Measurements from ENCODE around the gene DBN1.

DNA sequence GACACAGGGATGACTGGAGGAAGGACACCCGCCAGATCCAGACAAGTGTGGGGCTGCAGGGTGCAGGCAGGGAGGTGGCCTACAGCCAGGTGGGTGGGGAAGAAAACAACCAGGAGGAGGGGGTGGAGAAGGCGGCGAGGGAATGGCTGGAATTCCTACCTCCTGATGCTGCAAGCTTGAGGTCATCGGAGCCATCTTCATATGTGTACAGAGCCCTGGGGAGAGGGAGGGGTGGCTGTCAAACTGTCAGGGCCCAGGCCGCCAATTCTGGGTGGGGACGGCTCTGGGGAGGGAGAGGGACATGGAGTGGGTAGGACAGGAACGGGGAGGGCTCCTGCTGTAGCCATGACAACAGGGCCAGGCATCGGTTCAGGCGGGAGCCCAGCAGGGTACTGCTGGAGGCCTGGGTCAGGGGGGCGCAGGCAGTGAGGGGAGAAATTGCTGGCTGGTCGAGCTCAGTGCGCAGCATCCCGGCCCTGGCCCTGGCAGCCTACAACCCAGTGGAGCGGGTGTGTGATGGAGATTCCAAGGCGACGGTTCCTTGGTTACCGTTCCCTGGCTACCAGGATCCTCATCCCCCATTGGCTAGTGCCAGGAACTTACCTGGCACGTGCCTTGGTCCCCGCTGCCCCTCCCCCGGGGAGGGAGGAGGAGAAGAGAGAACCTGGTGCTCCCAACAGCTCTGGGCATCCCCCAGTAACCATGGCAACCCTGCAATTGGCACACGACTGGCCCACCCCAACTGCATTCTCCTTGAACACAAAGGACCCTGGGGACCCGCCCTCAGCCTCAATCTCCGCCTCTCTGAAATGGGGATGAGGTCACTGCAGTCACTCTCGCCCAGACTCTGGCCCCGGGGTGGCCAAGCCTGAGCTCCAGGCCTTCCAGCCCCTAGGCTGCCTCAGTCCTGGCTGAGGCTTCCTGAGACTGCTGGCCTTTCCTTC, 4.5 kb downstream of the DBN1 start:
- TF ChIP-seq, protein P1, sequence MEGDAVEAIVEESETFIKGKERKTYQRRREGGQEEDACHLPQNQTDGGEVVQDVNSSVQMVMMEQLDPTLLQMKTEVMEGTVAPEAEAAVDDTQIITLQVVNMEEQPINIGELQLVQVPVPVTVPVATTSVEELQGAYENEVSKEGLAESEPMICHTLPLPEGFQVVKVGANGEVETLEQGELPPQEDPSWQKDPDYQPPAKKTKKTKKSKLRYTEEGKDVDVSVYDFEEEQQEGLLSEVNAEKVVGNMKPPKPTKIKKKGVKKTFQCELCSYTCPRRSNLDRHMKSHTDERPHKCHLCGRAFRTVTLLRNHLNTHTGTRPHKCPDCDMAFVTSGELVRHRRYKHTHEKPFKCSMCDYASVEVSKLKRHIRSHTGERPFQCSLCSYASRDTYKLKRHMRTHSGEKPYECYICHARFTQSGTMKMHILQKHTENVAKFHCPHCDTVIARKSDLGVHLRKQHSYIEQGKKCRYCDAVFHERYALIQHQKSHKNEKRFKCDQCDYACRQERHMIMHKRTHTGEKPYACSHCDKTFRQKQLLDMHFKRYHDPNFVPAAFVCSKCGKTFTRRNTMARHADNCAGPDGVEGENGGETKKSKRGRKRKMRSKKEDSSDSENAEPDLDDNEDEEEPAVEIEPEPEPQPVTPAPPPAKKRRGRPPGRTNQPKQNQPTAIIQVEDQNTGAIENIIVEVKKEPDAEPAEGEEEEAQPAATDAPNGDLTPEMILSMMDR (IDR thresholded peaks at IDR 0.05 in 2 of 3, conservative IDR thresholded peaks at IDR 0.05 in 1 of 3; ENCODE audit: insufficient read depth in 2 of 3, low read depth in 1 of 3, low read length in 3 of 3), result no peak
- TF ChIP-seq TCF3 (CRISPR knock-in tag; IDR thresholded peaks at IDR 0.05) (no peak), ZNF175 (CRISPR knock-in tag; IDR thresholded peaks at IDR 0.05; ENCODE audit: low read depth) (no peak), CHD4 (IDR thresholded peaks at IDR 0.05; ENCODE audit: insufficient read depth, insufficient replicate concordance, low read depth, low read length, poor library complexity, severe bottlenecking) (no peak), NFRKB (IDR thresholded peaks at IDR 0.05; ENCODE audit: low read depth) (no peak), FOXM1 (IDR thresholded peaks at IDR 0.05; ENCODE audit: low read depth) (no peak), FOXM1 (CRISPR knock-in tag; IDR thresholded peaks at IDR 0.05; ENCODE audit: low read depth) (no peak), EGR1 (conservative IDR thresholded peaks at IDR 0.05) (no peak), MTA1 (IDR thresholded peaks at IDR 0.05; ENCODE audit: borderline replicate concordance) (no peak), KDM5B (IDR thresholded peaks at IDR 0.05; ENCODE audit: insufficient replicate concordance, low read depth, low read length) (no peak)
- TF ChIP-seq, protein P2, sequence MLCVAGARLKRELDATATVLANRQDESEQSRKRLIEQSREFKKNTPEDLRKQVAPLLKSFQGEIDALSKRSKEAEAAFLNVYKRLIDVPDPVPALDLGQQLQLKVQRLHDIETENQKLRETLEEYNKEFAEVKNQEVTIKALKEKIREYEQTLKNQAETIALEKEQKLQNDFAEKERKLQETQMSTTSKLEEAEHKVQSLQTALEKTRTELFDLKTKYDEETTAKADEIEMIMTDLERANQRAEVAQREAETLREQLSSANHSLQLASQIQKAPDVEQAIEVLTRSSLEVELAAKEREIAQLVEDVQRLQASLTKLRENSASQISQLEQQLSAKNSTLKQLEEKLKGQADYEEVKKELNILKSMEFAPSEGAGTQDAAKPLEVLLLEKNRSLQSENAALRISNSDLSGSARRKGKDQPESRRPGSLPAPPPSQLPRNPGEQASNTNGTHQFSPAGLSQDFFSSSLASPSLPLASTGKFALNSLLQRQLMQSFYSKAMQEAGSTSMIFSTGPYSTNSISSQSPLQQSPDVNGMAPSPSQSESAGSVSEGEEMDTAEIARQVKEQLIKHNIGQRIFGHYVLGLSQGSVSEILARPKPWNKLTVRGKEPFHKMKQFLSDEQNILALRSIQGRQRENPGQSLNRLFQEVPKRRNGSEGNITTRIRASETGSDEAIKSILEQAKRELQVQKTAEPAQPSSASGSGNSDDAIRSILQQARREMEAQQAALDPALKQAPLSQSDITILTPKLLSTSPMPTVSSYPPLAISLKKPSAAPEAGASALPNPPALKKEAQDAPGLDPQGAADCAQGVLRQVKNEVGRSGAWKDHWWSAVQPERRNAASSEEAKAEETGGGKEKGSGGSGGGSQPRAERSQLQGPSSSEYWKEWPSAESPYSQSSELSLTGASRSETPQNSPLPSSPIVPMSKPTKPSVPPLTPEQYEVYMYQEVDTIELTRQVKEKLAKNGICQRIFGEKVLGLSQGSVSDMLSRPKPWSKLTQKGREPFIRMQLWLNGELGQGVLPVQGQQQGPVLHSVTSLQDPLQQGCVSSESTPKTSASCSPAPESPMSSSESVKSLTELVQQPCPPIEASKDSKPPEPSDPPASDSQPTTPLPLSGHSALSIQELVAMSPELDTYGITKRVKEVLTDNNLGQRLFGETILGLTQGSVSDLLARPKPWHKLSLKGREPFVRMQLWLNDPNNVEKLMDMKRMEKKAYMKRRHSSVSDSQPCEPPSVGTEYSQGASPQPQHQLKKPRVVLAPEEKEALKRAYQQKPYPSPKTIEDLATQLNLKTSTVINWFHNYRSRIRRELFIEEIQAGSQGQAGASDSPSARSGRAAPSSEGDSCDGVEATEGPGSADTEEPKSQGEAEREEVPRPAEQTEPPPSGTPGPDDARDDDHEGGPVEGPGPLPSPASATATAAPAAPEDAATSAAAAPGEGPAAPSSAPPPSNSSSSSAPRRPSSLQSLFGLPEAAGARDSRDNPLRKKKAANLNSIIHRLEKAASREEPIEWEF (CRISPR knock-in tag; IDR thresholded peaks at IDR 0.05), result no peak
- TF ChIP-seq, protein P3, sequence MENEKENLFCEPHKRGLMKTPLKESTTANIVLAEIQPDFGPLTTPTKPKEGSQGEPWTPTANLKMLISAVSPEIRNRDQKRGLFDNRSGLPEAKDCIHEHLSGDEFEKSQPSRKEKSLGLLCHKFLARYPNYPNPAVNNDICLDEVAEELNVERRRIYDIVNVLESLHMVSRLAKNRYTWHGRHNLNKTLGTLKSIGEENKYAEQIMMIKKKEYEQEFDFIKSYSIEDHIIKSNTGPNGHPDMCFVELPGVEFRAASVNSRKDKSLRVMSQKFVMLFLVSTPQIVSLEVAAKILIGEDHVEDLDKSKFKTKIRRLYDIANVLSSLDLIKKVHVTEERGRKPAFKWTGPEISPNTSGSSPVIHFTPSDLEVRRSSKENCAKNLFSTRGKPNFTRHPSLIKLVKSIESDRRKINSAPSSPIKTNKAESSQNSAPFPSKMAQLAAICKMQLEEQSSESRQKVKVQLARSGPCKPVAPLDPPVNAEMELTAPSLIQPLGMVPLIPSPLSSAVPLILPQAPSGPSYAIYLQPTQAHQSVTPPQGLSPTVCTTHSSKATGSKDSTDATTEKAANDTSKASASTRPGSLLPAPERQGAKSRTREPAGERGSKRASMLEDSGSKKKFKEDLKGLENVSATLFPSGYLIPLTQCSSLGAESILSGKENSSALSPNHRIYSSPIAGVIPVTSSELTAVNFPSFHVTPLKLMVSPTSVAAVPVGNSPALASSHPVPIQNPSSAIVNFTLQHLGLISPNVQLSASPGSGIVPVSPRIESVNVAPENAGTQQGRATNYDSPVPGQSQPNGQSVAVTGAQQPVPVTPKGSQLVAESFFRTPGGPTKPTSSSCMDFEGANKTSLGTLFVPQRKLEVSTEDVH (IDR thresholded peaks at IDR 0.05; ENCODE audit: low read depth, partially characterized antibody), result no peak
- TF ChIP-seq, protein P4, sequence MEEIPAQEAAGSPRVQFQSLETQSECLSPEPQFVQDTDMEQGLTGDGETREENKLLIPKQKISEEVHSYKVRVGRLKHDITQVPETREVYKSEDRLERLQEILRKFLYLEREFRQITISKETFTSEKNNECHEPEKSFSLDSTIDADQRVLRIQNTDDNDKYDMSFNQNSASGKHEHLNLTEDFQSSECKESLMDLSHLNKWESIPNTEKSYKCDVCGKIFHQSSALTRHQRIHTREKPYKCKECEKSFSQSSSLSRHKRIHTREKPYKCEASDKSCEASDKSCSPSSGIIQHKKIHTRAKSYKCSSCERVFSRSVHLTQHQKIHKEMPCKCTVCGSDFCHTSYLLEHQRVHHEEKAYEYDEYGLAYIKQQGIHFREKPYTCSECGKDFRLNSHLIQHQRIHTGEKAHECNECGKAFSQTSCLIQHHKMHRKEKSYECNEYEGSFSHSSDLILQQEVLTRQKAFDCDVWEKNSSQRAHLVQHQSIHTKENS (CRISPR knock-in tag; IDR thresholded peaks at IDR 0.05), result no peak
- TF ChIP-seq, protein P5, sequence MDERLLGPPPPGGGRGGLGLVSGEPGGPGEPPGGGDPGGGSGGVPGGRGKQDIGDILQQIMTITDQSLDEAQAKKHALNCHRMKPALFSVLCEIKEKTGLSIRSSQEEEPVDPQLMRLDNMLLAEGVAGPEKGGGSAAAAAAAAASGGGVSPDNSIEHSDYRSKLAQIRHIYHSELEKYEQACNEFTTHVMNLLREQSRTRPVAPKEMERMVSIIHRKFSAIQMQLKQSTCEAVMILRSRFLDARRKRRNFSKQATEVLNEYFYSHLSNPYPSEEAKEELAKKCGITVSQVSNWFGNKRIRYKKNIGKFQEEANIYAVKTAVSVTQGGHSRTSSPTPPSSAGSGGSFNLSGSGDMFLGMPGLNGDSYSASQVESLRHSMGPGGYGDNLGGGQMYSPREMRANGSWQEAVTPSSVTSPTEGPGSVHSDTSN (CRISPR knock-in tag; IDR thresholded peaks at IDR 0.05; ENCODE audit: low read depth), result no peak
- TF ChIP-seq, protein P5 (tag; conservative IDR thresholded peaks at IDR 0.05; ENCODE audit: low read depth), result no peak

Measured in K562 (cell line).